A673 (cell line): Measurements from ENCODE around the gene PIK3AP1. TPM values are rescaled to one million over a fixed set of nuclear protein-coding genes. Genes with fewer than 3 reads are reported as not detected.

Source experiments
- BruUV-seq: library from RNA; stranded (reverse); fragments of 400-500 nt; replicated peaks from 2 replicates; lab custom pipeline; 2021; lab: Mats Ljungman, UMichigan
- CTCF ChIA-PET: fragments of 300-600 bp; sonication (Branson Sonifier 250); formaldehyde crosslinking; loops from one replicate; lab custom pipeline; 2022; ENCODE audit warnings: antibody characterized with exemption; lab: Charles Lee
- POLR2A ChIA-PET: fragments of 300-600 bp; sonication (Branson Sonifier 250); formaldehyde crosslinking; loops from one replicate; lab custom pipeline; 2022; ENCODE audit warnings: antibody characterized with exemption; ENCODE audit not compliant: low non-redundant PET; lab: Charles Lee
- DNase-seq: peaks from one replicate; pipeline ENCODE4 v3.0.0-alpha.2; 2015; ENCODE audit warnings: low spot score
- H3K27ac ChIP-seq: fragments of 200-600 bp; sonication (generic); 2 replicates; pipeline ENCODE4 v1.5.1; 2016; ENCODE audit warnings: mixed run types, low read depth, mild to moderate bottlenecking, mixed read lengths, antibody characterized with exemption, low read length; ENCODE audit not compliant: poor library complexity, severe bottlenecking
- H3K27me3 ChIP-seq: fragments of 200-600 bp; sonication (generic); replicated peaks from 2 replicates; pipeline ENCODE4 v1.6.1; 2017; ENCODE audit warnings: mixed run types, low read depth, mild to moderate bottlenecking, mixed read lengths, antibody characterized with exemption, low read length; ENCODE audit not compliant: insufficient read depth, poor library complexity
- H3K36me3 ChIP-seq: fragments of 200-600 bp; sonication (generic); 2 replicates; pipeline ENCODE4 v1.6.1; 2016; ENCODE audit warnings: mixed run types, mild to moderate bottlenecking, mixed read lengths, antibody characterized with exemption, low read length; ENCODE audit not compliant: insufficient read depth, poor library complexity, severe bottlenecking
- H3K4me1 ChIP-seq: fragments of 200-600 bp; sonication (generic); 2 replicates; pipeline ENCODE4 v1.6.1; 2017; ENCODE audit warnings: mixed run types, mild to moderate bottlenecking, mixed read lengths, antibody characterized with exemption, low read length; ENCODE audit not compliant: insufficient read depth, poor library complexity, severe bottlenecking
- H3K4me3 ChIP-seq: fragments of 200-600 bp; sonication (generic); 2 replicates; pipeline ENCODE4 v1.5.1; 2016; ENCODE audit warnings: low read depth, mixed run types, mild to moderate bottlenecking, mixed read lengths, low read length; ENCODE audit not compliant: poor library complexity, severe bottlenecking
- H3K9me3 ChIP-seq: fragments of 200-600 bp; sonication (generic); 2 replicates; pipeline ENCODE4 v1.6.1; 2016; ENCODE audit warnings: mixed run types, low read depth, mild to moderate bottlenecking, mixed read lengths, antibody characterized with exemption, low read length; ENCODE audit not compliant: poor library complexity, severe bottlenecking
- CTCF ChIP-seq: fragments of 300-800, 200-600 bp; sonication (generic); conservative IDR thresholded peaks from 2 replicates; pipeline ENCODE4 v1.5.1; 2017; ENCODE audit warnings: low read depth, mild to moderate bottlenecking, antibody characterized with exemption, low read length, moderate library complexity, mixed read lengths
- EZH2 ChIP-seq: fragments of 200-600 bp; sonication (generic); IDR thresholded peaks from 2 replicates; pipeline ENCODE4 v1.6.1; 2017; ENCODE audit warnings: borderline replicate concordance, low read depth, mild to moderate bottlenecking, mixed read lengths, antibody characterized with exemption, low read length; ENCODE audit not compliant: poor library complexity, severe bottlenecking
- intact Hi-C: fragments of 100-400 bp; cut with micrococcal nuclease; formaldehyde crosslinking; loops from one replicate; pipeline ENCODE4 v1.10.0; 2022; ENCODE audit not compliant: unreplicated experiment
- total RNA-seq: library from RNA; stranded (reverse); gene quantifications from 2 replicates; pipeline ENCODE4 v1.2.3, GENCODE V29; 2021

PIK3AP1 gene
- total RNA-seq, 1 experiment from 2014 or later, result 0.24 TPM

- CTCF ChIA-PET, result no interaction called here
- H3K4me3 ChIP-seq, result no peak overlapping the region
- H3K27ac ChIP-seq, result no peak overlapping the region
- TF ChIP-seq EZH2 (no peak), CTCF (no peak)
- no peaks in the 10 kb centered on the region for H3K36me3 ChIP-seq
- BruUV-seq, result no TSS peak
- DNase-seq, result no peak
- H3K9me3 ChIP-seq, result no peaks in the 10 kb centered on the region
- no peaks in the 10 kb centered on the region for H3K27me3 ChIP-seq
- intact Hi-C loops, result no loop called here
- POLR2A ChIA-PET, result no interaction called here
- no peaks in the 10 kb centered on the region for H3K4me1 ChIP-seq
Observed at GRCh38 chr10:96627292-96627691, 93.0 kb downstream of the PIK3AP1 start.

GRCh38 chr10:96626795-96627194, 93.5 kb downstream of the PIK3AP1 start:
- TF ChIP-seq EZH2 (no peak), CTCF (0 out of 2 replicates have a peak, but pooled peaks have one; percentile 34)
- DNase-seq, result peak; percentile 12
- Histone ChIP-seq H3K27me3 (no peaks in the 10 kb centered on the region), H3K9me3 (no peaks in the 10 kb centered on the region), H3K36me3 (no peaks in the 10 kb centered on the region), H3K27ac (no peak overlapping the region), H3K4me3 (no peak overlapping the region), H3K4me1 (no peaks in the 10 kb centered on the region)
- BruUV-seq, result no TSS peak
- intact Hi-C loops, result no loop called here
- POLR2A ChIA-PET, result no interaction called here
- CTCF ChIA-PET, result no interaction called here

GRCh38 chr10:96625173-96625572, 95.1 kb downstream of the PIK3AP1 start:
- intact Hi-C loops, result no loop called here

More at GRCh38 chr10:96625173-96625572, 95.1 kb downstream of the PIK3AP1 start:
- no peaks in the 10 kb centered on the region for H3K27me3 ChIP-seq
- BruUV-seq, result no TSS peak
- ChIA-PET CTCF (no interaction called here), POLR2A (no interaction called here)
- no peak overlapping the region for H3K4me3 ChIP-seq
- H3K27ac ChIP-seq, result no peak overlapping the region
- H3K9me3 ChIP-seq, result no peaks in the 10 kb centered on the region
- no peaks in the 10 kb centered on the region for H3K36me3 ChIP-seq
- no peak for DNase-seq
- no peaks in the 10 kb centered on the region for H3K4me1 ChIP-seq
- TF ChIP-seq CTCF (no peak), EZH2 (no peak)
